ENCODE results near the gene TAF1C.

TAF1C gene

GRCh38 chr16:84143081-84143480, 43.8 kb downstream of the TAF1C start:
- H3K27ac ChIP-seq = no peak overlapping the region
- TF ChIP-seq CTCF (conservative IDR thresholded peaks at IDR 0.05) = no peak
- TF ChIP-seq ZFX (IDR thresholded peaks at IDR 0.05) = no peak

- TF ChIP-seq CTCF (conservative IDR thresholded peaks at IDR 0.05) (no peak), ZFX (IDR thresholded peaks at IDR 0.05) (no peak)
Observed at GRCh38 chr16:84141143-84141670, 45.6 kb downstream of the TAF1C start.

GRCh38 chr16:84139628-84140258, 47.1 kb downstream of the TAF1C start:
- TF ChIP-seq ZFX (IDR thresholded peaks at IDR 0.05) (no peak), CTCF (conservative IDR thresholded peaks at IDR 0.05) (no peak)
- H3K27ac ChIP-seq = no peak overlapping the region

More at GRCh38 chr16:84141143-84141670, 45.6 kb downstream of the TAF1C start:
- H3K27ac ChIP-seq = no peak overlapping the region

- no peak overlapping the region for H3K27ac ChIP-seq
- TF ChIP-seq ZFX (IDR thresholded peaks at IDR 0.05) = no peak
- no peak for TF ChIP-seq CTCF (conservative IDR thresholded peaks at IDR 0.05)
Observed at GRCh38 chr16:84138824-84139627, 47.8 kb downstream of the TAF1C start.

- TF ChIP-seq ZFX (IDR thresholded peaks at IDR 0.05) = no peak
- no peak for TF ChIP-seq CTCF (conservative IDR thresholded peaks at IDR 0.05)
- H3K27ac ChIP-seq = no peak overlapping the region
Observed at GRCh38 chr16:84138500-84138823, 48.4 kb downstream of the TAF1C start.

- no peak overlapping the region for H3K27ac ChIP-seq
- TF ChIP-seq CTCF (conservative IDR thresholded peaks at IDR 0.05) (no peak), ZFX (IDR thresholded peaks at IDR 0.05) (no peak)
Observed at GRCh38 chr16:84137769-84138357, 49.0 kb downstream of the TAF1C start.

- TF ChIP-seq CTCF (conservative IDR thresholded peaks at IDR 0.05) = no peak
- no peak for TF ChIP-seq ZFX (IDR thresholded peaks at IDR 0.05)
- H3K27ac ChIP-seq = no peak overlapping the region
Observed at GRCh38 chr16:84137287-84137686, 49.6 kb downstream of the TAF1C start.
